Measurements from ENCODE around the gene GID8. TPM values are rescaled to one million over a fixed set of nuclear protein-coding genes. Genes with fewer than 3 reads are reported as not detected.
"Not testable (repeated sequence)": the region's sequence is repeated elsewhere in the genome, so short reads cannot be mapped to it uniquely, and the experiment has no call there.

Gene GID8
- total and polyA plus RNA-seq, 2 of the 4 experiments (the other 2 are of a cell fraction): 21.5 to 33.9 TPM

DNA sequence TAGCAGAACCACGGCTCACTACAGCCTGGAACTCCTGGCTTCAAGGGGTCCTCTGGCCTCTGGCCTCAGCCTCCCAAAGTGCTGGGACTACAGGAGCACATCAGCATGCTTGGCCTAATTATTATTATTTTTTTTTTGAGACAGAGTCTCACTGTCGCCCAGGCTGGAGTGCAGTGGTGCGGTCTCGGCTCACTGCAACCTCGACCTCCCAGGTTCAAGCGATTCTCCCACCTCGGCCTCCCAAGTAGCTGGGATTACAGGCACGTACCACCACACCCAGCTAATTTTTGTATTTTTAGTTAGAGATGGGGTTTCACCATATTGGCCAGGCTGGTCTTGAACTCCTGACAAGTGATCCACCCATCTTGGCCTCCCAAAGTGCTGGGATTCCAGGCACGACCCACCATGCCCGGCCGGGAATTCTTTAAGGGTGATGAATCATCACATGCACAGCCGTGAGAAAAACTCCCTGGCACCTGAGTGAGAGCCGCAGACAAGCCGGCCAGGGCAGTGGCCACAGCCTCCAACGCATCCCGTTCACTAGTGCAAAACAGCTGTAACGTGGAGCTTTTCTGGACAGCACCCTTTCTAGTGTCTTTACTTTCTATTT is 14.8 kb upstream of the GID8 start:
- peak; percentile 60 for DNase-seq
- peak; percentile 59 for TF ChIP-seq BHLHE40 (IDR thresholded peaks at IDR 0.05; ENCODE audit: low read depth, low read length)
- TF ChIP-seq USF2 (IDR thresholded peaks at IDR 0.05; ENCODE audit: low read depth, low read length): peak; percentile 26; the same call in 1 of the 2 replicates
- H3K14ac ChIP-seq (replicated peaks; ENCODE audit: low read depth, low read length); H4K5ac ChIP-seq (ENCODE audit: low read depth, low read length); H4K91ac ChIP-seq (ENCODE audit: insufficient read depth, low read depth, low read length); in situ Hi-C loops (cut with MboI; ENCODE audit: low sequenced_read_pairs); H2BK15ac ChIP-seq (ENCODE audit: low read depth, low read length); H2AK5ac ChIP-seq (ENCODE audit: low read depth, low read length); H3K4ac ChIP-seq (ENCODE audit: low read depth, low read length); BruUV-seq (replicated peaks); H3K23ac ChIP-seq (ENCODE audit: low read depth, low read length); H3K27ac ChIP-seq (ENCODE audit: insufficient read depth, low read length); H2BK20ac ChIP-seq (ENCODE audit: low read depth, low read length); H3K9me3 ChIP-seq (ENCODE audit: control insufficient read depth, insufficient read depth, low read length); POLR2A ChIA-PET (ENCODE audit: unreplicated experiment); dilution Hi-C loops (cut with HindIII; ENCODE audit: low sequenced_read_pairs, unreplicated experiment); H2BK120ac ChIP-seq (ENCODE audit: low read depth, low read length); H3K4me3 ChIP-seq (ENCODE audit: insufficient read depth, low read depth, low read length); H3K9ac ChIP-seq (ENCODE audit: low read depth, low read length); H3K56ac ChIP-seq (ENCODE audit: extremely low read depth, insufficient read depth, low read length); H3K18ac ChIP-seq (ENCODE audit: low read depth, low read length); H2AK9ac ChIP-seq (replicated peaks; ENCODE audit: low read depth, low read length, poor library complexity); ATAC-seq (ENCODE audit: low read depth); H2BK5ac ChIP-seq (ENCODE audit: low read depth, low read length, poor library complexity, severe bottlenecking); H2AFZ ChIP-seq (replicated peaks; ENCODE audit: low read length, poor library complexity); H4K8ac ChIP-seq (ENCODE audit: low read depth in 2 of 2, low read length in 2 of 2); intact Hi-C loops (cut with micrococcal nuclease); H3K27me3 ChIP-seq (ENCODE audit: control insufficient read depth, insufficient read depth, low read length); H3K36me3 ChIP-seq (ENCODE audit: control insufficient read depth, insufficient read depth, low read length): not testable (repeated sequence)
- Histone ChIP-seq H4K20me1 (ENCODE audit: insufficient read depth, low read length) (peaks cover 80% of the 10 kb centered on the region), H3K4me1 (ENCODE audit: control insufficient read depth, insufficient read depth, low read length) (peaks cover 23% of the 10 kb centered on the region), H3K9me1 (ENCODE audit: insufficient read depth, low read length) (peaks cover 21% of the 10 kb centered on the region), H3K79me1 (ENCODE audit: low read depth in 1 of 2, low read length in 2 of 2) (peaks cover 10 to 75% of the 10 kb centered on the region in 2 experiments), H3K4me2 (ENCODE audit: low read depth, low read length) (0 out of 2 replicates have a peak overlapping the region, but pooled peaks have one; percentile 10)
- CTCF ChIA-PET: interaction anchor here (0.9 kb wide), 1 partner anchor 16 kb away, joined by 3 read pairs; no protein-coding TSS in a partner anchor
- 100% methylated on average over 1 of the region's 17 CpGs; no CpG with 5 or more reads in 1 of the 2 experiments for WGBS, 2 experiments (ENCODE audit: extremely low coverage in 2 of 2, insufficient read length in 1 of 2)

All from IMR-90 (cell line).